Endodermal cell (in vitro differentiated cells): ENCODE results near the gene RPN1. TPM values are rescaled to one million over a fixed set of nuclear protein-coding genes. Genes with fewer than 3 reads are reported as not detected.

ENCODE experiments used
- DNase-seq: peaks from one replicate; pipeline ENCODE4 v3.0.0-alpha.2; 2017
- H3K27ac ChIP-seq: 2 replicates; pipeline ENCODE4 v1.5.1; 2013; ENCODE audit warnings: mild to moderate bottlenecking, low read depth, low read length, moderate library complexity
- H3K27me3 ChIP-seq: 2 replicates; pipeline ENCODE4 v1.6.1; 2013; ENCODE audit warnings: mild to moderate bottlenecking, low read length, moderate library complexity; ENCODE audit not compliant: insufficient read depth, control insufficient read depth, poor library complexity, severe bottlenecking
- H3K36me3 ChIP-seq: 2 replicates; pipeline ENCODE4 v1.7.0; 2013; ENCODE audit warnings: mild to moderate bottlenecking, low read length, moderate library complexity; ENCODE audit not compliant: control insufficient read depth, insufficient read depth
- H3K4me1 ChIP-seq: one replicate; pipeline ENCODE4 v1.7.0; 2013; ENCODE audit warnings: low read length; ENCODE audit not compliant: control insufficient read depth, insufficient read depth
- H3K4me3 ChIP-seq: 2 replicates; pipeline ENCODE4 v1.5.1; 2013; ENCODE audit warnings: mild to moderate bottlenecking, low read length, moderate library complexity
- H3K9ac ChIP-seq: 2 replicates; pipeline ENCODE4 v1.6.1; 2013; ENCODE audit warnings: mild to moderate bottlenecking, low read length, moderate library complexity; ENCODE audit not compliant: poor library complexity, severe bottlenecking; ENCODE audit errors: extremely low read depth
- H3K9me3 ChIP-seq: 2 replicates; pipeline ENCODE4 v1.6.1; 2013; ENCODE audit warnings: mild to moderate bottlenecking, low read length, moderate library complexity; ENCODE audit not compliant: control insufficient read depth
- H3K27ac Mint-ChIP-seq: 2 replicates; pipeline ENCODE4 v1.8.0; 2020; ENCODE audit warnings: mixed read lengths
- H3K27me3 Mint-ChIP-seq: 2 replicates; pipeline ENCODE4 v1.8.0; 2021; ENCODE audit warnings: mild to moderate bottlenecking, mixed read lengths; ENCODE audit not compliant: insufficient read depth
- H3K36me3 Mint-ChIP-seq: 2 replicates; pipeline ENCODE4 v1.8.0; 2020; ENCODE audit warnings: low read depth, mixed read lengths
- H3K4me1 Mint-ChIP-seq: 2 replicates; pipeline ENCODE4 v1.8.0; 2020; ENCODE audit warnings: mixed read lengths
- H3K4me3 Mint-ChIP-seq: 2 replicates; pipeline ENCODE4 v1.8.0; 2020; ENCODE audit warnings: mild to moderate bottlenecking, moderate library complexity, mixed read lengths
- H3K9me3 Mint-ChIP-seq: 2 replicates; pipeline ENCODE4 v1.8.0; 2020; ENCODE audit warnings: mild to moderate bottlenecking, mixed read lengths
- WGBS, 2 experiments: methylation state at CpG; one replicate each; pipeline versions ENCODE4 v1.1.5 to v1.1.7; 2013; ENCODE audit warnings: missing lambda C conversion rate in 2 of 2, mixed read lengths in 1 of 2; ENCODE audit not compliant: insufficient coverage in 1 of 2, insufficient read length in 1 of 2; 5-methylcytosine and 5-hydroxymethylcytosine counted together
- total RNA-seq, 2 donors: library from RNA; stranded (reverse); fragmentation: NEBNext Ultra II Directional in 1 of 2; extraction: Animal tissue kit (Norgen Biotek cat#: 25700) in 1 of 2; gene quantifications; 2 replicates in 1 of 2; 3 replicates in 1 of 2; pipeline ENCODE4 v1.2.1, GENCODE V29; 2021
- TF ChIP-seq, protein P1 (sequence below): fragments of 200-600 bp; sonication (generic); conservative IDR thresholded peaks from 2 replicates; pipeline ENCODE4 v1.5.0; 2021; ENCODE audit warnings: antibody characterized with exemption, mild to moderate bottlenecking

RPN1 gene
- total RNA-seq, 2 donors from 2014 or later: 197 to 210 TPM

DNA sequence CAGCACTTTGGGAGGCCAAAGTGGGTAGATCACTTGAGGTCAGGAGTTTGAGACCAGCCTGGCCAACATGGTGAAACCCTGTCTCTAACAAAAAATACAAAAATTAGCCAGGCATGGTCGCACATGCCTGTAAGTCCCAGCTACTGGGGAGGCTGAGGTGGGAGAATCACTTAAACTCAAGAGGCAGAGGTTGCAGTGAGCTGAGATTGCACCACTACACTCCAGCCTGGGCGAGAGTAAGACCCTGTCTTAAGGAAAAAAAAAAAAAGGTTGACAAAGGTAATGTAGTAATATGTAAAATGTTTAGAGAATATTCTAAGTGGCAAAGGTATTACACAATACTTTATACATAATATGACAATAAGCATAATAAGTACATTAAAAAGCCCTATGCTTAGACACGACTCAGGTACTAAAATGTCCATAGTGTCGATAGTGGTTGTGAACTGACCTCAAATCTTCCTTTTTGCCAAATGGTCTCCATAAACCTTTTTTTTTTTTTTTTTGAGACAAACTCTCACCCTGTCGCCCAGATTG, 16.5 kb downstream of the RPN1 start:
- H3K27me3 ChIP-seq: no peaks in the 10 kb centered on the region
- no peaks in the 10 kb centered on the region for H3K9me3 ChIP-seq
- peaks cover 75% of the 10 kb centered on the region for H3K36me3 ChIP-seq
- H3K4me3 Mint-ChIP-seq: no peak overlapping the region
- peaks cover 57% of the 10 kb centered on the region for H3K36me3 Mint-ChIP-seq
- WGBS, 2 experiments: 97 to 100% methylated on average over 4 to 5 of the region's 5 CpGs
- no peaks in the 10 kb centered on the region for H3K4me1 Mint-ChIP-seq
- no peaks in the 10 kb centered on the region for H3K9me3 Mint-ChIP-seq
- H3K4me3 ChIP-seq: no peak overlapping the region
- DNase-seq: no peak
- no peak overlapping the region for H3K27ac ChIP-seq
- no peaks in the 10 kb centered on the region for H3K27me3 Mint-ChIP-seq
- H3K27ac Mint-ChIP-seq: no peak overlapping the region
- no peak overlapping the region for H3K9ac ChIP-seq
- TF ChIP-seq, protein P1, sequence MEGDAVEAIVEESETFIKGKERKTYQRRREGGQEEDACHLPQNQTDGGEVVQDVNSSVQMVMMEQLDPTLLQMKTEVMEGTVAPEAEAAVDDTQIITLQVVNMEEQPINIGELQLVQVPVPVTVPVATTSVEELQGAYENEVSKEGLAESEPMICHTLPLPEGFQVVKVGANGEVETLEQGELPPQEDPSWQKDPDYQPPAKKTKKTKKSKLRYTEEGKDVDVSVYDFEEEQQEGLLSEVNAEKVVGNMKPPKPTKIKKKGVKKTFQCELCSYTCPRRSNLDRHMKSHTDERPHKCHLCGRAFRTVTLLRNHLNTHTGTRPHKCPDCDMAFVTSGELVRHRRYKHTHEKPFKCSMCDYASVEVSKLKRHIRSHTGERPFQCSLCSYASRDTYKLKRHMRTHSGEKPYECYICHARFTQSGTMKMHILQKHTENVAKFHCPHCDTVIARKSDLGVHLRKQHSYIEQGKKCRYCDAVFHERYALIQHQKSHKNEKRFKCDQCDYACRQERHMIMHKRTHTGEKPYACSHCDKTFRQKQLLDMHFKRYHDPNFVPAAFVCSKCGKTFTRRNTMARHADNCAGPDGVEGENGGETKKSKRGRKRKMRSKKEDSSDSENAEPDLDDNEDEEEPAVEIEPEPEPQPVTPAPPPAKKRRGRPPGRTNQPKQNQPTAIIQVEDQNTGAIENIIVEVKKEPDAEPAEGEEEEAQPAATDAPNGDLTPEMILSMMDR: no peak
- H3K4me1 ChIP-seq: no peaks in the 10 kb centered on the region

DNA sequence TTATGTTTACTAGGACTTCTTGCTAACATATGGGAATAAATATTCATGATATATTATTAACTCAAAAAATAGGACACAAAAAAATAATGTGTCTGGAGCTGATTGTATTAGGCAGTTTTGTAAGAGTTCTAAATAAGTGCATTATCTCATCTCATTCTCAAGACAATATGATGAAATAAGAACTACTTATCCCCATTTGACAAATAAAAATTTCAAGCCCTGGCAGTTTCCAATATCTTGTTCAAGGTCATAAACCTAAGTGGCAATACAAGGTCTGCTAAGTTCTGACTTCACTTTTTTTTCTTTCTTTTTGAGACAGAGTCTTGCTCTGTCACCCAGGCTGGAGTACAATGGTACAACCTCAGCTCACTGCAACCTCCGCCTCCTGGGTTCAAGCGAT, 18.3 kb downstream of the RPN1 start:
- Histone ChIP-seq H3K9me3 (no peaks in the 10 kb centered on the region), H3K36me3 (peaks cover 76% of the 10 kb centered on the region), H3K4me3 (no peak overlapping the region), H3K4me1 (no peaks in the 10 kb centered on the region), H3K27ac (no peak overlapping the region), H3K27me3 (no peaks in the 10 kb centered on the region), H3K9ac (no peak overlapping the region)
- no peak for DNase-seq
- peaks cover 56% of the 10 kb centered on the region for H3K36me3 Mint-ChIP-seq
- no peak overlapping the region for H3K4me3 Mint-ChIP-seq
- H3K9me3 Mint-ChIP-seq: no peaks in the 10 kb centered on the region
- H3K4me1 Mint-ChIP-seq: no peaks in the 10 kb centered on the region
- H3K27me3 Mint-ChIP-seq: no peaks in the 10 kb centered on the region
- no peak overlapping the region for H3K27ac Mint-ChIP-seq
- TF ChIP-seq, protein P1: no peak
- 94 to 100% methylated on average over 1 to 2 of the region's 2 CpGs for WGBS, 2 experiments

DNA sequence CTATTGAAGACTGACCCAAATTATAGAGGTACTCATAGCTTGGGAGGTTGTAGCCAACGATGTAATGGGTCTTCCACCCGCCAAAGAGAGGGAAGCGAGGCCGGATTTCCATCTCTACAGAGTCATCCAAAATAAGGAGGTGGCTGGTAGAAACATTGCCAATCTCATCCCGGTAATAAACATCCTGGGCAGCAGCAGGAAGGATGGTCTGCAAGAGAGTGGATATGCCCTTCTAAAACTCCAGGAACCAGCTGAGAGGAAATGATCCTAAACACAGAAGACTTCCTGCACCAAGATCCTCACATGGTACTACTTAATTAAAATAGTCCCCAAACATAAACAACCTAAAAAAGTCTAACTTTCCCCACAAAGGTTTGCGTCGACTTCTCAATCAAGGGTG, 20.7 kb downstream of the RPN1 start:
- Histone ChIP-seq H3K27me3 (no peaks in the 10 kb centered on the region), H3K9ac (no peak overlapping the region), H3K4me3 (no peak overlapping the region), H3K4me1 (no peaks in the 10 kb centered on the region), H3K36me3 (peaks cover 87% of the 10 kb centered on the region), H3K27ac (no peak overlapping the region), H3K9me3 (no peaks in the 10 kb centered on the region)
- peaks cover 73% of the 10 kb centered on the region for H3K36me3 Mint-ChIP-seq
- DNase-seq: no peak
- H3K4me3 Mint-ChIP-seq: no peak overlapping the region
- TF ChIP-seq, protein P1: no peak
- H3K27me3 Mint-ChIP-seq: no peaks in the 10 kb centered on the region
- WGBS, 2 experiments: 93 to 100% methylated on average over 3 to 7 of the region's 7 CpGs
- H3K4me1 Mint-ChIP-seq: no peaks in the 10 kb centered on the region
- H3K27ac Mint-ChIP-seq: no peak overlapping the region
- H3K9me3 Mint-ChIP-seq: no peaks in the 10 kb centered on the region
